NCI-H2196 (cell line): ENCODE measurements around the gene PTP4A2.
"Not testable (repeated sequence)": the region's sequence is repeated elsewhere in the genome, so short reads cannot be mapped to it uniquely, and the experiment has no call there.

Source experiments
- DNase-seq: peaks from one replicate; lab custom pipeline; 2025; ENCODE audit not compliant: unreplicated experiment; lab: John Stamatoyannopoulos, UW

The PTP4A2 gene

GRCh38 chr1:31895474-31896198 is 42.5 kb downstream of the PTP4A2 start:
- DNase-seq = not testable (repeated sequence)

GRCh38 chr1:31891280-31891679 is 46.9 kb downstream of the PTP4A2 start:
- no peak for DNase-seq

GRCh38 chr1:31888291-31888690 is 49.9 kb downstream of the PTP4A2 start:
- DNase-seq = no peak

GRCh38 chr1:31886866-31887265 is 51.3 kb downstream of the PTP4A2 start:
- no peak for DNase-seq

- DNase-seq = no peak
Measured at GRCh38 chr1:31885851-31886250, 52.3 kb downstream of the PTP4A2 start.

GRCh38 chr1:31883357-31883942 is 54.7 kb downstream of the PTP4A2 start:
- no peak for DNase-seq

GRCh38 chr1:31881688-31882000 is 56.5 kb downstream of the PTP4A2 start:
- no peak for DNase-seq

GRCh38 chr1:31880957-31881687 is 57.0 kb downstream of the PTP4A2 start:
- no peak for DNase-seq

- DNase-seq = no peak
Measured at GRCh38 chr1:31879981-31880608, 58.1 kb downstream of the PTP4A2 start.

- DNase-seq = no peak
Measured at GRCh38 chr1:31878058-31878457, 60.1 kb downstream of the PTP4A2 start.

GRCh38 chr1:31877544-31877943 is 60.6 kb downstream of the PTP4A2 start:
- no peak for DNase-seq

GRCh38 chr1:31875636-31876236 is 62.4 kb downstream of the PTP4A2 start:
- DNase-seq = no peak

GRCh38 chr1:31874942-31875341 is 63.2 kb downstream of the PTP4A2 start:
- DNase-seq = no peak

- no peak for DNase-seq
Measured at GRCh38 chr1:31872658-31873636, 65.2 kb downstream of the PTP4A2 start.

- DNase-seq = no peak
Measured at GRCh38 chr1:31871703-31872102, 66.5 kb downstream of the PTP4A2 start.

GRCh38 chr1:31870086-31870736 is 68.0 kb downstream of the PTP4A2 start:
- DNase-seq = no peak

- DNase-seq = no peak
Measured at GRCh38 chr1:31869449-31869848, 68.7 kb downstream of the PTP4A2 start.

- no peak for DNase-seq
Measured at GRCh38 chr1:31868862-31869261, 69.3 kb downstream of the PTP4A2 start.

GRCh38 chr1:31867546-31867945 is 70.6 kb downstream of the PTP4A2 start:
- no peak for DNase-seq
